GM23338 (cell line): ENCODE data around the gene MYO1G. TPM values are rescaled to one million over a fixed set of nuclear protein-coding genes. Genes with fewer than 3 reads are reported as not detected.
A peak's percentile ranks its signal among the peaks of the same experiment; 100 is the strongest.

Experiments
- ATAC-seq: fragments of 200-7000 bp; cut with Tn5 transposase; 3 replicates; pipeline ENCODE4 v1.9.1; 2020
- DNase-seq: peaks from one replicate; pipeline ENCODE4 v3.0.0-alpha.2; 2015; ENCODE audit warnings: low spot score
- H2AFZ ChIP-seq: fragments of 200-600 bp; sonication (generic); 2 replicates; pipeline ENCODE4 v1.8.0; 2016; ENCODE audit warnings: antibody characterized with exemption, mild to moderate bottlenecking, moderate library complexity
- H3F3A ChIP-seq: fragments of 200-600 bp; sonication (generic); replicated peaks from 2 replicates; pipeline ENCODE4 v1.8.0; 2017; ENCODE audit warnings: antibody characterized with exemption, mixed run types, low read depth
- H3K27ac ChIP-seq: fragments of 200-600 bp; sonication (generic); 2 replicates; pipeline ENCODE4 v1.6.1; 2016; ENCODE audit warnings: low read depth
- H3K27me3 ChIP-seq: fragments of 200-600 bp; sonication (generic); 2 replicates; pipeline ENCODE4 v1.8.0; 2016; ENCODE audit warnings: mild to moderate bottlenecking, mixed run types, moderate library complexity; ENCODE audit not compliant: insufficient read depth
- H3K36me3 ChIP-seq: fragments of 200-600 bp; sonication (generic); 2 replicates; pipeline ENCODE4 v1.8.0; 2016; ENCODE audit warnings: mild to moderate bottlenecking; ENCODE audit not compliant: insufficient read depth
- H3K4me1 ChIP-seq: fragments of 200-600 bp; sonication (generic); 2 replicates; pipeline ENCODE4 v1.8.0; 2016; ENCODE audit warnings: mild to moderate bottlenecking, moderate library complexity; ENCODE audit not compliant: insufficient read depth
- H3K4me2 ChIP-seq: fragments of 200-600 bp; sonication (generic); 2 replicates; pipeline ENCODE4 v1.7.1; 2017; ENCODE audit warnings: mixed run types
- H3K4me3 ChIP-seq: fragments of 200-600 bp; sonication (generic); 2 replicates; pipeline ENCODE4 v1.6.1; 2016; ENCODE audit warnings: mixed run types
- H3K79me2 ChIP-seq: fragments of 200-600 bp; sonication (generic); replicated peaks from 2 replicates; pipeline ENCODE4 v1.8.0; 2017; ENCODE audit warnings: mild to moderate bottlenecking; ENCODE audit not compliant: insufficient read depth
- H3K9me2 ChIP-seq: fragments of 200-600 bp; sonication (generic); 2 replicates; pipeline ENCODE4 v1.8.0; 2017; ENCODE audit not compliant: insufficient read depth
- H4K20me1 ChIP-seq: fragments of 200-600 bp; sonication (generic); replicated peaks from 2 replicates; pipeline ENCODE4 v1.8.0; 2017; ENCODE audit warnings: mild to moderate bottlenecking; ENCODE audit not compliant: insufficient read depth
- H3K27ac Mint-ChIP-seq: 2 replicates; pipeline ENCODE4 v1.8.0; 2020; ENCODE audit warnings: inconsistent platforms, mild to moderate bottlenecking, moderate library complexity, mixed read lengths
- H3K27me3 Mint-ChIP-seq: 3 replicates; pipeline ENCODE4 v1.8.0; 2022; ENCODE audit warnings: low read depth, mild to moderate bottlenecking, moderate library complexity, mixed read lengths, inconsistent platforms; ENCODE audit not compliant: insufficient read depth, poor library complexity
- H3K36me3 Mint-ChIP-seq: 3 replicates; pipeline ENCODE4 v1.8.0; 2021; ENCODE audit warnings: low read depth, mild to moderate bottlenecking, inconsistent platforms, moderate library complexity, mixed read lengths
- H3K4me1 Mint-ChIP-seq: 3 replicates; pipeline ENCODE4 v1.8.0; 2020; ENCODE audit warnings: mild to moderate bottlenecking, inconsistent platforms, mixed read lengths
- H3K4me3 Mint-ChIP-seq: 3 replicates; pipeline ENCODE4 v1.8.0; 2021; ENCODE audit warnings: moderate library complexity, mild to moderate bottlenecking, inconsistent platforms, mixed read lengths
- H3K9me3 Mint-ChIP-seq: 3 replicates; pipeline ENCODE4 v1.8.0; 2020; ENCODE audit warnings: moderate library complexity, mild to moderate bottlenecking, inconsistent platforms, mixed read lengths
- CTCF ChIP-seq, 2 experiments: fragments of 200-600 bp in 1 of 2; sonication (generic) in 1 of 2; conservative IDR thresholded peaks; 2 replicates each; pipeline versions ENCODE4 v1.5.1 to v1.6.1; 2016 to 2017; ENCODE audit warnings: antibody characterized with exemption in 2 of 2, low read depth in 2 of 2, mild to moderate bottlenecking in 2 of 2, moderate library complexity in 1 of 2
- ETS1 ChIP-seq: IDR thresholded peaks from 2 replicates; pipeline ENCODE4 v1.6.1; 2016; ENCODE audit warnings: antibody characterized with exemption
- EZH2 ChIP-seq: fragments of 200-600 bp; sonication (generic); IDR thresholded peaks from one replicate; pipeline ENCODE4 v1.8.0; 2017; ENCODE audit warnings: antibody characterized with exemption, mild to moderate bottlenecking, low read depth; ENCODE audit not compliant: unreplicated experiment
- EZH2phosphoT487 ChIP-seq: fragments of 200-600 bp; sonication (generic); IDR thresholded peaks from one replicate; pipeline ENCODE4 v1.8.1; 2018; ENCODE audit warnings: antibody characterized with exemption; ENCODE audit not compliant: unreplicated experiment
- JUNB ChIP-seq: IDR thresholded peaks from one replicate; pipeline ENCODE4 v1.6.1; 2016; ENCODE audit warnings: antibody characterized with exemption; ENCODE audit not compliant: unreplicated experiment
- NANOG ChIP-seq: IDR thresholded peaks from 2 replicates; pipeline ENCODE4 v1.6.1; 2016; ENCODE audit warnings: antibody characterized with exemption, borderline replicate concordance
- STAT1 ChIP-seq: IDR thresholded peaks from one replicate; pipeline ENCODE4 v1.6.1; 2016; ENCODE audit warnings: antibody characterized with exemption; ENCODE audit not compliant: unreplicated experiment
- ZNF114 ChIP-seq: fragments of 250-450 bp; sonication (Bioruptor Pico); IDR thresholded peaks from 2 replicates; pipeline ENCODE4 v1.5.0; 2020; ENCODE audit warnings: mild to moderate bottlenecking, moderate library complexity
- ZNF462 ChIP-seq: fragments of 250-450 bp; sonication (Bioruptor Pico); IDR thresholded peaks from 2 replicates; pipeline ENCODE4 v1.5.0; 2020; ENCODE audit warnings: mild to moderate bottlenecking, moderate library complexity
- polyA plus RNA-seq: library from polyadenylated mRNA; unstranded; fragments of >200 nt; fragmentation: Nextera tagmentation; extraction: Ambion mirVana; gene quantifications from 2 replicates; pipeline ENCODE4 v1.2.1, GENCODE V29; 2016
- total RNA-seq: library from RNA; depleted of rRNA; stranded (reverse); fragments of >200 nt; shearing (Covaris generic); gene quantifications from 2 replicates; pipeline ENCODE4 v1.2.3, GENCODE V29; 2014

Gene MYO1G
- total and polyA plus RNA-seq, 2 experiments from 2014 or later: 0.10 to 0.11 TPM

GRCh38 chr7:44989132-44989531, 10.3 kb upstream of the MYO1G start:
- Histone ChIP-seq H3K4me2 (no peak overlapping the region), H2AFZ (no peak overlapping the region), H4K20me1 (peaks cover 9% of the 10 kb centered on the region), H3K27ac (no peak overlapping the region), H3K9me2 (no peaks in the 10 kb centered on the region), H3K4me1 (peaks cover 14% of the 10 kb centered on the region), H3K27me3 (no peaks in the 10 kb centered on the region), H3K79me2 (peaks cover 23% of the 10 kb centered on the region), H3K4me3 (no peak overlapping the region), H3F3A (peaks cover 22% of the 10 kb centered on the region), H3K36me3 (peaks cover 18% of the 10 kb centered on the region)
- H3K9me3 Mint-ChIP-seq: no peaks in the 10 kb centered on the region
- peaks cover 33% of the 10 kb centered on the region for H3K4me1 Mint-ChIP-seq
- no peak for DNase-seq
- peaks cover 19% of the 10 kb centered on the region for H3K27me3 Mint-ChIP-seq
- TF ChIP-seq ETS1 (no peak), CTCF (conservative IDR thresholded peaks at IDR 0.05; ENCODE audit: low read depth in 2 of 2) (no peak), ZNF462 (CRISPR knock-in tag) (no peak), STAT1 (no peak), EZH2phosphoT487 (no peak), JUNB (no peak), EZH2 (no peak), ZNF114 (CRISPR knock-in tag) (no peak), NANOG (no peak)
- H3K27ac Mint-ChIP-seq: 0 out of 2 replicates have a peak overlapping the region, but pooled peaks have one; percentile 0
- H3K36me3 Mint-ChIP-seq: peaks cover 34% of the 10 kb centered on the region
- ATAC-seq: no peak
- H3K4me3 Mint-ChIP-seq: no peak overlapping the region
